Cerebellar cortex (tissue), 1 donor: ENCODE results near the gene CFAP45.

Experiments used
- DNase-seq: peaks from one replicate; pipeline ENCODE4 v3.0.0-alpha.2; 2015; ENCODE audit warnings: low spot score

The CFAP45 gene

DNA sequence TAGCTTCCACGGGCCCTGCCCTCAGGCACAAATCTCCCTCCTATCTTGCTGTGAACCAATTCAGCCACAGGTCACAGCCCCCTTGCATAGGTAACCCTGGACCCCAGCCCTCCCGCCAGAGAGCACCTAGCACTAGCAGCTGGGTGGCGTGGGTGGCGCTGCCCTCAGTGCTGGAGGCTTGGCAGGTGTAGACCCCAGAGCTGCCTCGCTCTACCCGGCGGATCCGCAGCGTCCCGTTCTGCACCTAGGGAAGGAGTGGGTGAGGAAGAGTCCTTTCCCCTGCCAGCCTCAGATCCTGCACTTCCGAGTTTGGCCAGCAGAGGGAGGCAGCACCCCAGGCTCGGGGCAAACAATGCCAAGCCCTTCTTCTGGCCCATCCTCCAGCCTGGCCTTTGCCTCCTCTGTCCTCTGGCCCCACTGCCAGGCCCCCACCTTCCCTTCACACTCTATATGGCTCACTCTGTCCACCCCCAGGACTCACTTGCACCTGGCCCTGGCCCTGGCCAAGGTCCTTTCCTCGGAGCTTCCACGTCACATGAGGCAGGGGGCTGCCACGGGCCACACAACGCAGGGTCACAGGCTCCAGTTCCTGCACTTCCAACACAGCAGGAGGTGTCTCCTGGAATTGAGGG, 36.4 kb upstream of the CFAP45 start:
- DNase-seq: peak; percentile 37

DNA sequence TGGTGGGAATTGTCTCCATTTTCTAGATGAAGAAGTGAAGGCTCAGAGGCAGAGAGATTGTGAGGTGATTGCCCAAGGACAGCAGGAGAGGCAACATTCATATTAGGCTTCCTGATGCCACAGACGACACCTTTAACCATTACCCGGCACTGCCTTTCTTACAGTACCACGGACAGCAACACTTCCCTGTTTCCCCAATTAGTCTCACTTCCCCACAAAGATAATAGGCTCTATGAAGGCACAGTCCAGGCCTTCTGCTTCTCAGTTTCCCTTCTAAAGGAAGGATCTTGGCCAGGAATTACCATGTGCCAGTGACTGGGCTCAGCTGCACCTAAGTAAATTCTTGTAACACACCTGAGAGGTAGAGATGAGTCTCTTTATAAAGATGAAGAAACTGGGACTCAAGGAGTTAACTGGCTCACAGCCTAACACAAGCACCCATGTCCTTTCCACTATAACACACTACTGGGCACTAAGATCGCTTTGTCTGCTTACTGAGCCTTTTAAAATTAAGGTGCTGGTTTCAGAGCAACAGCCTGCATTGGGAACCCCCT, 35.8 kb upstream of the CFAP45 start:
- DNase-seq: no peak

DNA sequence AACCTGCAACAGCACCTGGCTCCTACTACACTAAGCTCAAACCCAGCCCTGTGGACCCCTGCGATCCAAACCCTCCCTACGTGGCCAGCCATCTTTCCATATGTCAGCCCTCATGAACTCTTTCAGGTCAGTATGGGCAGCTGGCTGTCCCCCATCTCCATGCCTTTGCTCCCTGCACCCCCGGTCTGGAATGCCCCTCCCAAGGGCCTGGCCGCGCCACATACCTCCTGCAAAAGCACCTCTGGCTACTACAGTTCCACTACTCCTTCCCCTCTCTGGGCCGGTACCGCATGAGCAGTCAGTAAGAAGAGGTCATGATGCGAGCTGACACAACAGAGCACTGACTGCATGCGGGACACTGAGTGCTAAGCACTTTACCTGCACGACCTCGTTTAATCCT, 35.3 kb upstream of the CFAP45 start:
- no peak for DNase-seq

DNA sequence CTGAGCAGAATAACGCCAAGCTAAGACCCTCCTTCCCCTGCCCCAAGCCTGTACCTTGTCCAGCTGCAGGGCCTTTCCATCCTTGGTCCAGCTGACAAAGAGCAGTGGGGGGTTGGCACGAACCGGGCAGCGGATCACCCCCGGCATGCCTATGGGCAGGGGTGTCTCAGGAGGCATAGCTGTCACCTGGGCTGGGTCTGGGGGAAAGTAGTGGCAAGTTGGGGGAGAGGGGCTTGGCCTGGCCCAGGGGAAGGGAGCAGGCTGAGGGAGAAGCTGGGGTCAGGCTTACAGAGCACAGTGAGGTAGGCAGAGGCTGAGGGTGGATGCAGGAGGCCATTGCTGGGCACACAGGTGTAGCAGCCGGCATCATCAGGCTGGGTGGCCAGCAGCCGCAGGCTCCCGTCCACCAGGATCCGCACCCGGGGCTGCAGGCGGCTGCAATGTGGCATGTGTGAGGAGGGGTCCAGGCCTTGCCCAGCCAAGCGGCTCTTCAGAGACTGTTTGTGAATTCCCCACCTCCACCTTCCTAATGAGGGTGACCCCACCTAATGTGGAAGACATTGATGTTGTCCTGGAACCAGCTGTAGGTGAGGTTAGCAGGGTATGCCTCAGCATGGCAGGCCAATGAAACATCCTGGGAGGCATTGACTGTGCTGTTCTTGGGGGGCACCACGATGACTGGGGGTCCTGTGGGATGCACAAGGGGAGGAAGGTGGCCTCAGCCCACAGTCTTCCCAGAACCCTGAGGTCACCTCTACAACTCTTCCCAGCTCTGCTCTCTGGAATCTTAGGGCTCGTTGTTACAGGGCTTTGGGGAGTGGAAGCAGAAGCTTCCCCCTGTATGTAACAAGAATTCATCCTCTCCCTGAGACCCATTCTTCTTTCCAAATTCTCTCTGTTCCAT, 34.4 kb upstream of the CFAP45 start:
- no peak for DNase-seq

DNA sequence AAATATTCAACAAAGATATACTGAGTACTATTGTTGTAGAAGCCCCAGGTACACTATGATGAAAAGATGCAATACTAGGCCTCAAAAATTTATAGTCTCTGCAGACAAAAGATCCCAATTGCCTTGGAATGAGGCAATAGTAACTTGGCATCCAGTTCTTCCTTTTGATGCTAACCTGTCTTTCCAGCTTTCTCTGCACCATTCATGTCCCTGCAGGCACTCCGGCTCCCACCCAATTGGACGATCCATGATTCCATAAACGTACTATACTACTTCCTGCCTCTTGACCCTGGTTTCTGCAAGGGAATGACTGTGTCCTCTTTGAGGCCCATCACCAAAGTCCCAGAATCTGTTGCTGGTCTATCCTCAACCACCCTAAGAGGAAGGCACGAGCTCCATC, 33.4 kb upstream of the CFAP45 start:
- DNase-seq: no peak

DNA sequence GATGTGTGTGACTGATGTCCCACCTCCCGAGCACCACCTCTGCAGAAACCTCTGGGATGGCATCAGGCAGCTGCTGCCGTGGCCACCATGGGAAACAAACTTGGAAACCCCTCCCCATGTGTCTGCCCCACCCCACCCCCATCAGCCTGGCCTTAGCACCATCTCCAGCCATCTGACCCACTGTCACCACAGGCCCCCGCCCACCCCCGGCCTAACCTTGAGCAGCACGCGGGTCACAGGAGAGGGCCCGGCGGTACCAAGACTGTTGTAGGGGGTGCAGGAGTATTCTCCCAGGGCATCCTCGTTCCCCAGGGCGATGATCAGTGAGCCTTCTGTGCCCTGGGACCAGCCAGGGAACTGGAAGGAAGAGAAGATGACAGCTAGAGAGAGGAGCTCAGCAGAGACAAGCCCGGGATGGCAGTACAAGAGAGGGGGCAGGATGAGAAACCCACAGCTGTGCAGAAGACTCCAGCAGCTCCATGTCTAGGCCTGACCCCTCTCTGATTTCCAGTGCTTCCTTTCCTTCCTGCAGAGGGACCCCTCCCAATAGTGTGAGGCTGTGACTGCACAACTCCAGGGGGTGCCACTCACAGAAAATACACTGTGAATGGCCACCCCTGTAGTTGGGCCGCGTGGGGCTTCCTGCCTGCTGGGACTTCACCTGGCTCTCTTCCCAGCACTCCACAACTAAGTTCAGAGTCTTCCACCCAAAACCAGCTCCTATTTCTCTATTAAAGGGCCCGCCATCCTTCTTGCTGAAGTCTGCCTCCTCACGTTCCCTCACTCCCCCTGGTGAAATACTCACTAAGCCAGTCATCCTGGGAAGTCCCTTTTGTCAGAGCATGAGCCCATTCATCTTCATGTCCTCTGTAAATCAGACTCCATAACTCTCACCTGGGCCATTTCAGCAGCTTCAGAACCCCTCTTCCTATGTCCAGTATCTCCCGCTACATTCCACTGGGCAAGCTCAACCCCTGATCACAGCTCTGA, 32.6 kb upstream of the CFAP45 start:
- DNase-seq: no peak

DNA sequence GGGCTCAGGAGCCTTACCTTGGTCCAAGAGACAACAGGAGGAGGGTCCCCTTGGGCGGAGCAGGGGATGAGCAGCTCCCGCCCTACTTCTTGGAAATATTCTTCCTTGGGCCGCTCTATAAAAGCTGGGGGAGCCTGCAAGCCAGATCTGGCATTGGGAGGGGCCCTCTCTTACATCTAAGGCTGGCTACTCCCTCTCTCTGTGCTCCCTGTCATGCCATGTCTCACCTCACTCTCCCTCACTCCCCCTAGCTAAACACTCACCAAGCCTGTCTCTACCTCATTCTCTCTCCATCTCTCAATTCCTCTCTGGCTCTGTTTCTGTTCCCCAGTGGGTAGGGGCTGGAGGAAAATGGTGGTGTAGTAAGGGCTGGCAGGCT, 31.8 kb upstream of the CFAP45 start:
- no peak for DNase-seq

DNA sequence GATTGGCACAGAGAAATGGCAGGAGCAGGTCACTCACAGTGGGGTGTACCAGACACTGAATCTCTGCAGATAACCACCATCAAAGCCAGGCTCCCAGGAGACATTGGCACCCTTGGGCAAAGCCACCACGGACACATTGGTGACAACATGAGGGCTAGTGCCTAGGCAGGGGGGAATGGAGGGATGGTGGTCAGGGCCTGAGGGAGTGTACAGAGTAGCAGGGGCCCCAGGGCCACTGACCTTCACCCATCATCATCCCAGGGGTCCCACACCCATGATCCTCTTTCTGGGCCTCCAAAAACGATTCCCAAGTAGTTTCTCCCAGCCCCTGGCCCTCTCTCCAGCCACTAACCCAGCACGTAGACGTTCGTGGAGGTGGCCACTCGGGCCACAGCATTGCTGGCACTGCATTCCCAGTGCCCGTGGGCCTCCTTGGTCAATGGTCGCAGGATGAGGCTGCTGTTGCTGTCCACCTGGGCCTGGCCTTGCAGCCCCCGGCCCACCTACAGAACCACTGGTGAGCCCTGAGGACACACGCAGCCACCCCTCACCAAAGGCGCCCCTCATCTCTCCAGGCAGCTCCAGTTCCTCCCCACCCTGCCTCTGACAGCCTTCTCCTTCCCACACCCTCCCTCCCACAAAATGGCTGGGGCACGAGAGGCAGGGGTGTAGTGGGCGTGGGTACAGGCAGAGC, 31.3 kb upstream of the CFAP45 start:
- no peak for DNase-seq

DNA sequence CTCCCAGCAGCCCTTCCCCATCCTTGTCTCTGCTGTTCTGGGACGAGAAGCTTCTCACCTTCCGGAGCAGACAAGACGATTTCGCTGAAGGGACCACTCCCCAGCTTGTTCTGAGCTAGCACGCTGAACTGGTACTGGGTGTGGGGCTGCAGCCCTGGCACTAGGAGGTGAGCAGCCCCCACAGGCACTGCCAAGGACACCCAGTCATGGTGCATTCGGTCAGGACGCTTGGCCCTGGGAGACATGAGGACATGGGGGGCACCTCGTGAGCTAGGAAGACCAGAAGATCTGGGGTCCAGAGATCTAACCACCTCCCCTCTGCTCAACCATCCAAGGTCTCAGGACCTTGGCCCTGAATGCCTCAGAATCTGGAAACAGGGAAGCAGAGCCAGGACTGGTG, 30.7 kb upstream of the CFAP45 start:
- no peak for DNase-seq

DNA sequence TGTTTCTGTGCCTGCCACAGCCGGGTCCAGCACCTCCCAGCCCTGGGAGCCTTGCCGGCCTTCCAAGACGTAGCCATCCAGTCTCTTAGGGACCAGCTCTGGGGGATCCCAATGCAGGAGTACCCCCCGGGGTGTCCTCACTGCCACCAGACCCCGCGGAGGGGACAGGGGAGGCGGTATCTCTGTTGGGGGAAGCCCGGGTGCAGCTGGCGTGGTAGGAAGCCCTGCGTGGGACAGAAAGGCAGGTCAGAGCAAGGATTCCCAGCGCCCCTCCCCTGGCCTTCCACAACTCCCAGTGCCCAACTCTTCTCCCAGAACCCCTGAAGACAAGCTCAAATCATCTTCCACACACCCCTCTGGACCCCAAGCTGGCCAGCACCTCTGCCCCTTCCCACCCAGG, 30.3 kb upstream of the CFAP45 start:
- DNase-seq: no peak

DNA sequence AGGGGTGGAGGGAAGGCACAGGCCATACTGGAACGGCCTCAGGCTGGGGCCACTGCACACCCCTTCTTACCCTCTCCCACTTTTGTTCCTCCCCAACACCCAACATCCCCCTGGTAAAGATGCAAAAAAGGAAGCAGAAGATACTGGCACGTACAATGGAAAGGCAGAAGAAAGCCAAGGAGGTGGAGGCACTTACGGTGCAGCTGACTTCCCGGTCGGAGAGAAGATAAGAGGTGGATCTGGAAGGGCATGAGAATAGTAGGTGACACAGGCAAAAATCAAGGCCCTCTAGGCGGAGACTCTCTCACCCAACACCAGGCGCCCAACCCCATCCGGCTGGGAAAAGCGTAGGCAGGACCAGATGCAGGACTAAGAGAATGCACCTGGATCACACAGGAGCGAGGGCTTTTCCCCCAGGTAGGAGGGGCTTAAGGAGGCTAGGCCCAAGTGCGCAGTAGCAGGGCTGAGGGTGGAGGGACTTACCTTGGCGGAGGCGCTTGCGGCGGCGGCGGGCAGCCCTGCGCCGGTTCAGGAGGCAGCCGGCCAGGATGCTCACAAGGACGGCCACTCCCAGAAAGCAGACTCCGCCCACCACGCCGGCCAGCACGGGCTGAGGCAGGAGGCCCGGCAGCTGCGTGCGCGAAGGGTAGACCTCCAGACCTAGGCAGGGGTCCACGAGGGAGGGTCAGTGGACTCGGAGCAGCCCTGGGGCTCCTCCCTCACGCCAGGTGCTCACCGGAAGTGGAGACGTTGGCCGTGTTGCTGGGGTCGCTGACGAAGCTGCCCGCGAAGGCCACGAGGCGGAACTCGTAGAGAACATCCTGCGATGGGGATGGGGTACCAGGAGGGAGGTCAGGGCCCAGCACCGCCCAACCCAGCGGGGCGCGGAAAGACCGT, 29.4 kb upstream of the CFAP45 start:
- no peak for DNase-seq

DNA sequence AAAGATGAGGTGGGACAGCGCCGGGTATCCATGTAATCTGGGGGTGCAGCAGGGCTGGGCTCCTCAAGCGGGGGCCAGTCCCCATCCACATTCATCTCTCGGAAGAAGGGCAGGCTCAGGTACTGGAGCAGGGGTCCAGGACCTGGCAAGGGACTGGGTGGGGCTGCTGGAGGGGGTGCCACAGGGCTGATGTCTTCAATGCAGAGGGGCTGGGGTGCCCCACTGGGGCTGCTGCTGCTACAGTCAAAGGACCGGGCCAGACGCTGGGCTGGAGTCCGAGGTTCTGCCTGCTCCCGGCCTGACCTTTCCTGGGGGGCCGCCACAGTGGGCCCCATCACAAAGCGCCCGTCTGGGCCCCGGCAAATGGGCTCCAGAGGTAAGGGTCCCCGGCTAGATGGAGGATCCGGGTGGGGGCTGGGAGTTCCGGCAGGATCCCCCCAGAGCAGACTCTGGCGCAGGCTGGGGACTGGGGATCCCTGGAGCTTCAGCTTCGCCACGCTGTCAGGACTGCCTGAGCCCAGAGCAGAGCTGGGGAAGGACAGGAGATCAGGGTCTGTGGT, 28.6 kb upstream of the CFAP45 start:
- DNase-seq: no peak

DNA sequence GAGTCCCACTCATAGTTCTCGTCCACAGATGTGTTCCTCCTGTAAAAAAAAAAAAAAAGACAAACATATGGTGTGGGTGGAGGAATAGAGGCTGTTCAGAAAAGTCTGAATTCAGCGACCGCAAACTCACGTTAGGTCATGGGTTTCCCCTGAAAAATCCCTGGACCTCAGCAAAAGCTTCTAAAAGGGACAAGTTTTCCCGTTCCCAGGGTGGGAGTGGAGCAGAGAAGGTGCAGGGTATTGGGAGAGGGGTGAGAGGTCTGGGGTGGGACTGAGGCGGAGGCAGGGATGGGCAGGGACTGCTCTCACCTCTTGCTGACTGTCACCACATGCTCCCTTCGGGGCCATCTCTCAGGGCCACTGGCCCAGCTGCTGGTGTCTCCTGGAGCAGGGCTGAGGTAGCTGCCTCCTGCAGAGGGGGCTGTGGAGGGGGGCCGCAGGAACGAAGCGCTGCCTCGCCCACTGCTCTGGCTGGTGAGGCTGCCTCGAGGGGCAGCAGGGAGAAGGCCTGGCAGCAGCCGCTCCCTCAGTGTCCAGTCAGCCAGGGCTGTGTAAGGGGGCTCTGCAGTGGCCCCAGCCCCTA, 28.0 kb upstream of the CFAP45 start:
- DNase-seq: no peak

DNA sequence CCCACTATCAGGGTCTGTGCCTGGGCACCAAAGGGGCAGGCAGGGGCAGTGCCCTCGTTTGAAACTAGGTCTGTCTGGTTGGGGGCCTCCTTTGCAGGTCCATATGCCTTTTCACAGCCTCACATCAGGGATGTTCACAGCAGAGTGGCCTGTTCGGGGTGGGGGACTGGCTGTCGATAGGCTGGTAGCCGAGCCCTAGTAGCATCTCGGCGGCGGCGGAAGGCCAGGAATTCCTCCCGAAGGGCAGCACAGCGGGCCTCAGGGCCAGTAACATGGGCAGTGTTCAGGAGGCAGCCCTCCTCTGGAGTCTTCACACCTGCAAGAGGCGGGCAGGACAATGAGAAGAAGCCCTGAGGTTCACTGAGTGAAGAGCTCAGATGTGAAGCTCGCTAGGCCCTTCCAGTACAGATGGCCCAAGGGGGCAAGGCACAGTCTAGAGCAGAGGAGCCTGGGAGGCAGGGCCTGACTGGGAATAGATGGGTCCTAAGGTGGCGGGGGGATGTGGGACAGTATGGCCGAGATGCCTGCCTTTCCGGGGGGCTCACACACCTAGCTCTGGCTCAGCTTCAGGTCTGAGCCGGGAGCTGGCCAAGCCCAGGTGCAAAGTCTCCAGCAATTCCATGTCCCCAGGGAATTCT, 27.4 kb upstream of the CFAP45 start:
- DNase-seq: no peak

DNA sequence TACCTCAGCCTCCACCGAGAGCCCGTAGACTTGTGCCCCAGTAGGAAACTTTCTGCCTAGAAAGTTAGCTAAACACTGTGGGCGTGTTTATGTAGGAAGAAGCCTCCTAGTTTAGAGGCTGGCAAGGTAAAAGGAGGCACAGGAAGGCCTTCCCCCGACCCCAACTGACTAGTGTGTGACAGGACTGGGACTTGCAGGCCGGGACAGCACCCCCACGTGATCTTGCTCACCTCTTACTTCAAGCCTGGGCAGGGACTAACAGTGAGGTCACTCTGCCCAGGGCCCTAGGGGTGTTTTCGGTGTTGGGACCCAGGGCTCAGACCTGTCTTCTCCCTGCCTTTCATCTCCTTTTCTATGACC, 25.7 kb upstream of the CFAP45 start:
- no peak for DNase-seq

DNA sequence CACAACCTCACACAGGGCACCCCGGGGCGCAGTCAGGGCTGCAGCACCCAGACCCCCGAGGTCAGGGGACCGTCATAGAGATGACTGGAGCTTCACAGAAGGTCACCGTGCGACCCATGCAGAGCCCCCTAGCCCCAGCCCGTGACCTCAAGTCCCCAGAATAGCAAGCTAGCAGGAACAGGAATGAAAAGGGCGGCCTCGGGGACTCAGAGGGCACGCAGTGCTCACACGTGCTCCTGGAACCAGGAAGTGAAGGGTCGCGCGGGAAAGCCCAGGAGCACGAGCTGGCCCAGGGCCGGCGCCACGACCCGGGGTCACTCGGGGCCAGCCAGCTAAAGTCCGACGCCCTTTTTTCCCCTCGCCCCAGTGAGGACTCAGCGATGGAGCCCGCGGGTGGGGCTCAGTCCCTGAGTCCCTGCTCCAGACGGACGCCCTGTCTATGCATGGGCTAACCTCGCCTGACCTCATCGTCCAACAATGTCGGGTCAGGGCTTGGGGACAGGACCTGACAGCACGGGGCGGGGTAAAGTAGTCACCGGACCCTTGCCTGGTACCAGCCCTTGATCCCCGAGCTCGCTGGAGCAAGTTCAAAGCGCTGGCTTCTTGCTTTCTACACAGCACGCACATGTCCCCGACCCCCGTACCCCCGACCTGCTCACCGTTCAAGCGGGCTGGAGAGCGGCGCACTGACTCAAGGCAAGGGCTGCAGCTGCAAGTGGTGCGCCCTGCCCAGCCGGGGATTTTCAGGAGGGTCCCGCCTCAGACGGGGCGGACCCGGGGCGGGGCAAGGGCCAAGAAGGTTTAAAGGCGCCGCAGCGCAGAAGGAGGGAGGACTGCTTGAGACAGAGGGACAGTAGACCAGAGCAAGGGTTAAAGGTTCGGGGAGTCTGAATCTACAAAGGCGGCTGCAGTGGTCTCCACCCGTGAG, 25.1 kb upstream of the CFAP45 start, which contains the start of gene TAGLN2:
Gene TAGLN2 (minus strand): TSS at position 717 of the 928 bp plus-strand sequence. CDS start 4,998 bp downstream, outside the sequence.
- peak; percentile 48 for DNase-seq

DNA sequence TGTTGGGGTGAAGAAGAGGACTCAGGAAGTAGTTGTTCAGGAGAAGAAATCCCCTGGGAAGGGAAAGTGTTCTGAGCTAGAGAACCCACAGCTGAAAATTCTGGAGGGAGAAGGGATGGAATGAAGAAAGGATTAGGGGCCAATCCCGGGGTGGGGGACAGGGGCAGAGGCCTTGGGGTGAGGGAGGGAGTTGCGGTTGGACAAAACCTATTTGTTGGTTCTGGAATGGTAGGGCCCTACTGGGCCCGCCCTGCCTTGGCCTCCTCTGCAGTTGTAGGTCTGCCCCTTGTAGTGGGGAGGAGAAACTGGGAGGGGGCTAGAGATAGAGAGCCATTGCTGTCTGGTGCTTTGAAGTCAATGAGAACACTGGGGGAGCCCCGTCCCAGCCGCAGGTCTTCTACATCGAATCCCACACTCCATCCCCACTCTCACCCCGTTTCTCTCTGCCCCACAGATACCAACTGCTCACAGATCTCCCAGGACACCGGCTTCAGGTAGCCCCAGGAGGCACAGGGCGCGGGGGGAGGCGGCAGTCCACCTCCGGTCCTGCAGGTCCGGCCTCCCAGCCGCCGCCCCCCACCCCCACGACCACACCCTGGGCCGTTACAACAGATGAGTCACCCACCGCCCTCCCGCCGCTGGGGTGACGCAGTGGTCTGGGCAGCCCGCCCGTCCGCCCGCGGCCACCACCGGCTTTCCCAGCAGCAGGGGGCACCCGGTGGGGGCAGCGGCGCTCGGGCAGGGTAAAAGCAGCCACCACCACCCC, 24.2 kb upstream of the CFAP45 start:
- DNase-seq: no peak
